H1 (cell line): Measurements from ENCODE around the gene ZNF568. TPM values are rescaled to one million over a fixed set of nuclear protein-coding genes. Genes with fewer than 3 reads are reported as not detected.

Source experiments
- CTCF ChIA-PET: fragments of 300-600 bp; sonication (Branson Sonifier 250); formaldehyde crosslinking; loops from one replicate; lab custom pipeline; 2021; ENCODE audit not compliant: partially characterized antibody; lab: Charles Lee
- POLR2A ChIA-PET: fragments of 300-600 bp; sonication (Branson Sonifier 250); formaldehyde crosslinking; loops from one replicate; lab custom pipeline; 2021; ENCODE audit warnings: inconsistent platforms; ENCODE audit not compliant: partially characterized antibody; lab: Charles Lee
- DNase-seq, 2 experiments: peaks; one replicate each; pipeline versions ENCODE4 v3.0.0 to v3.0.0-alpha.2; 2010 to 2022; ENCODE audit warnings: low spot score in 2 of 2, low read depth in 1 of 2, mixed read lengths in 1 of 2
- FAIRE-seq: peaks from 2 replicates; lab custom pipeline; 2011; peaks lifted over from hg19 to GRCh38; lab: Jason Lieb, UNC
- H2AFZ ChIP-seq: 2 replicates; pipeline ENCODE4 v1.8.1; 2012; ENCODE audit warnings: low read length, inconsistent platforms
- H2AK5ac ChIP-seq: 2 replicates; pipeline ENCODE4 v1.6.1; 2013; ENCODE audit warnings: low read depth, low read length
- H2BK120ac ChIP-seq: replicated peaks from 2 replicates; pipeline ENCODE3; 2013; ENCODE audit warnings: low read depth, low read length, inconsistent platforms
- H2BK12ac ChIP-seq: 2 replicates; pipeline ENCODE4 v1.6.1; 2013; ENCODE audit warnings: low read depth, low read length
- H2BK15ac ChIP-seq: 2 replicates; pipeline ENCODE4 v1.6.1; 2013; ENCODE audit warnings: low read length
- H2BK20ac ChIP-seq: 2 replicates; pipeline ENCODE4 v1.6.1; 2013; ENCODE audit warnings: low read length
- H2BK5ac ChIP-seq: 2 replicates; pipeline ENCODE4 v1.6.1; 2013; ENCODE audit warnings: low read depth, low read length
- H3K14ac ChIP-seq: 2 replicates; pipeline ENCODE4 v1.6.1; 2013; ENCODE audit warnings: inconsistent platforms; ENCODE audit not compliant: insufficient read length
- H3K18ac ChIP-seq: 2 replicates; pipeline ENCODE4 v1.6.1; 2013; ENCODE audit warnings: low read length; ENCODE audit errors: extremely low read depth
- H3K23ac ChIP-seq: 2 replicates; pipeline ENCODE4 v1.6.1; 2013; ENCODE audit warnings: inconsistent platforms; ENCODE audit not compliant: insufficient read length
- H3K23me2 ChIP-seq: 2 replicates; pipeline ENCODE4 v1.6.1; 2013; ENCODE audit warnings: low read depth, low read length
- H3K27ac ChIP-seq: 2 replicates; pipeline ENCODE4 v1.6.1; 2011; ENCODE audit warnings: low read depth, low read length, inconsistent platforms
- H3K27me3 ChIP-seq, 4 experiments: replicated peaks in 1 of 4; 1 replicate in 1 of 4; 2 replicates in 3 of 4; pipeline versions ENCODE4 v1.6.1 to v1.8.1; 2011 to 2013; ENCODE audit warnings: low read length in 3 of 4, mild to moderate bottlenecking in 3 of 4, inconsistent platforms in 2 of 4, mixed read lengths in 2 of 4, moderate library complexity in 1 of 4; ENCODE audit not compliant: control insufficient read depth in 3 of 4, insufficient read depth in 3 of 4; ENCODE audit errors: extremely low read depth in 1 of 4
- H3K36me3 ChIP-seq, 4 experiments: 2 replicates each; pipeline versions ENCODE4 v1.6.1 to v1.8.1; 2011 to 2013; ENCODE audit warnings: mild to moderate bottlenecking in 4 of 4, low read length in 3 of 4, moderate library complexity in 2 of 4, control low read depth in 1 of 4, inconsistent platforms in 1 of 4; ENCODE audit not compliant: insufficient read depth in 4 of 4, control insufficient read depth in 2 of 4
- H3K4ac ChIP-seq: replicated peaks from 2 replicates; pipeline ENCODE3; 2013; ENCODE audit warnings: low read length, low read depth, mixed read lengths, inconsistent platforms; ENCODE audit not compliant: insufficient read length
- H3K4me1 ChIP-seq, 4 experiments: replicated peaks in 1 of 4; 1 replicate in 1 of 4; 2 replicates in 3 of 4; pipeline versions ENCODE4 v1.6.1 to v1.8.1; 2011 to 2013; ENCODE audit warnings: low read length in 3 of 4, inconsistent platforms in 2 of 4, mixed read lengths in 1 of 4; ENCODE audit not compliant: insufficient read depth in 4 of 4, control insufficient read depth in 3 of 4
- H3K4me2 ChIP-seq, 2 experiments: 2 replicates each; pipeline versions ENCODE4 v1.6.1 to v1.8.1; 2011 to 2013; ENCODE audit warnings: low read depth in 2 of 2, low read length in 2 of 2, control low read depth in 1 of 2, inconsistent platforms in 1 of 2, mild to moderate bottlenecking in 1 of 2; ENCODE audit not compliant: insufficient read depth in 1 of 2
- H3K4me3 ChIP-seq, 4 experiments: fragments of 200-600, 300-600 bp in 1 of 4; sonication (generic), shearing (Covaris generic), sonication (Bioruptor Twin) in 1 of 4; 2 replicates each; pipeline versions ENCODE4 v1.5.1 to v1.8.1; 2011 to 2016; ENCODE audit warnings: low read length in 4 of 4, low read depth in 3 of 4, control low read depth in 2 of 4, inconsistent platforms in 2 of 4, mild to moderate bottlenecking in 2 of 4, mixed read lengths in 1 of 4, moderate library complexity in 1 of 4; ENCODE audit not compliant: insufficient read depth in 2 of 4; ENCODE audit errors: extremely low read depth in 1 of 4
- H3K56ac ChIP-seq: replicated peaks from 2 replicates; pipeline ENCODE3; 2013; ENCODE audit warnings: low read depth, mild to moderate bottlenecking, mixed read lengths, low read length, inconsistent platforms; ENCODE audit not compliant: insufficient read length
- H3K79me1 ChIP-seq: 2 replicates; pipeline ENCODE4 v1.6.1; 2013; ENCODE audit warnings: low read depth, low read length, control low read depth
- H3K79me2 ChIP-seq, 2 experiments: 2 replicates each; pipeline versions ENCODE4 v1.6.1 to v1.8.1; 2012 to 2013; ENCODE audit warnings: low read length in 2 of 2, mild to moderate bottlenecking in 2 of 2, inconsistent platforms in 1 of 2; ENCODE audit not compliant: insufficient read depth in 2 of 2, control insufficient read depth in 1 of 2
- H3K9ac ChIP-seq, 4 experiments: replicated peaks in 1 of 4; 1 replicate in 1 of 4; 2 replicates in 3 of 4; pipeline versions ENCODE4 v1.6.1 to v1.8.1; 2011 to 2013; ENCODE audit warnings: low read depth in 3 of 4, low read length in 3 of 4, control low read depth in 2 of 4, mild to moderate bottlenecking in 2 of 4, moderate library complexity in 2 of 4, inconsistent platforms in 1 of 4; ENCODE audit errors: extremely low read depth in 1 of 4
- H3K9me3 ChIP-seq, 2 experiments: 2 replicates each; pipeline versions ENCODE4 v1.6.1 to v1.8.1; 2012 to 2013; ENCODE audit warnings: mild to moderate bottlenecking in 2 of 2, moderate library complexity in 2 of 2, control low read depth in 1 of 2, inconsistent platforms in 1 of 2, low read depth in 1 of 2, low read length in 1 of 2, mixed read lengths in 1 of 2; ENCODE audit not compliant: insufficient read depth in 2 of 2
- H4K20me1 ChIP-seq, 2 experiments: replicated peaks in 1 of 2; 2 replicates each; pipeline versions ENCODE3 to v1.8.1; 2011 to 2013; ENCODE audit warnings: inconsistent platforms in 2 of 2, low read length in 2 of 2, mild to moderate bottlenecking in 1 of 2; ENCODE audit not compliant: insufficient read depth in 2 of 2, control insufficient read depth in 1 of 2
- H4K5ac ChIP-seq: 2 replicates; pipeline ENCODE4 v1.6.1; 2013; ENCODE audit warnings: low read length, low read depth, mixed read lengths, inconsistent platforms; ENCODE audit not compliant: insufficient read length
- H4K8ac ChIP-seq: 2 replicates; pipeline ENCODE4 v1.8.0; 2013; ENCODE audit warnings: mild to moderate bottlenecking, moderate library complexity, low read length, inconsistent platforms; ENCODE audit not compliant: insufficient read depth; ENCODE audit errors: extremely low read depth
- H4K91ac ChIP-seq: replicated peaks from 2 replicates; pipeline ENCODE3; 2013; ENCODE audit warnings: low read length, mixed read lengths, inconsistent platforms; ENCODE audit not compliant: insufficient read length
- CTBP2 ChIP-seq: IDR thresholded peaks from 2 replicates; pipeline ENCODE4 v1.7.0; 2011; ENCODE audit warnings: borderline replicate concordance, mild to moderate bottlenecking, moderate library complexity, mixed read lengths, low read length; ENCODE audit not compliant: insufficient read depth, insufficient read length
- FOSL1 ChIP-seq: IDR thresholded peaks from 2 replicates; pipeline ENCODE4 v1.6.1; 2011; ENCODE audit warnings: mild to moderate bottlenecking, low read depth, low read length, moderate library complexity; ENCODE audit not compliant: insufficient read depth
- GTF2F1 ChIP-seq: IDR thresholded peaks from 2 replicates; pipeline ENCODE4 v1.6.1; 2012; ENCODE audit warnings: low read depth, low read length, improper control_type of control experiment, borderline replicate concordance
- SP1 ChIP-seq: IDR thresholded peaks from 2 replicates; pipeline ENCODE4 v1.6.1; 2011; ENCODE audit warnings: low read depth, low read length
- ZNF274 ChIP-seq: IDR thresholded peaks from 2 replicates; pipeline ENCODE4 v1.7.0; 2012; ENCODE audit warnings: low read length, borderline replicate concordance; ENCODE audit errors: extremely low read depth
- WGBS, 2 experiments: shearing (Covaris generic) in 1 of 2; methylation state at CpG; one replicate each; pipeline versions ENCODE4 v1.1.6 to v1.1.7; 2013 to 2015; ENCODE audit warnings: low lambda C conversion rate in 2 of 2, mixed read lengths in 2 of 2, inconsistent platforms in 1 of 2, low coverage in 1 of 2, missing lambda C conversion rate in 1 of 2; ENCODE audit not compliant: insufficient replicate concordance in 2 of 2, insufficient coverage in 1 of 2, insufficient read length in 1 of 2; ENCODE audit errors: extremely low coverage in 1 of 2, missing lambda C conversion rate in 1 of 2; 5-methylcytosine and 5-hydroxymethylcytosine counted together
- polyA plus RNA-seq, 7 experiments: library from polyadenylated mRNA; depleted of rRNA in 3 of 7; stranded (reverse) in 5 of 7; unstranded in 2 of 7; fragments of >200 nt in 5 of 7; fragments of 200-250 nt in 2 of 7; gene quantifications; 1 replicate in 5 of 7; 2 replicates in 1 of 7; 4 replicates in 1 of 7; pipeline versions ENCODE4 v1.2.1 to v1.2.3, GENCODE V29; 2011 to 2013; ENCODE audit warnings: missing spikeins in 2 of 7, mixed read lengths in 2 of 7
- total RNA-seq: library from RNA; stranded (reverse); fragmentation: NEBNext Ultra II Directional; extraction: Animal tissue kit (Norgen Biotek cat#: 25700); gene quantifications from 2 replicates; pipeline ENCODE4 v1.2.1, GENCODE V29; 2021

The ZNF568 gene
- total and polyA plus RNA-seq, 2 of the 8 experiments (the other 6 are each of a cell fraction or from before 2014, with no cell fraction given), result 1.6 to 2.4 TPM

- Histone ChIP-seq H3K4ac (no peak overlapping the region), H3K18ac (no peak overlapping the region), H3K27me3 (no peaks in the 10 kb centered on the region), H3K23me2 (no peaks in the 10 kb centered on the region), H3K79me1 (no peaks in the 10 kb centered on the region), H3K4me3 (no peak overlapping the region), H4K20me1 (no peaks in the 10 kb centered on the region), H3K4me1 (no peaks in the 10 kb centered on the region), H3K27ac (no peak overlapping the region), H3K23ac (no peak overlapping the region), H2BK15ac (no peak overlapping the region), H2AFZ (no peak overlapping the region), H4K8ac (no peak overlapping the region), H4K5ac (no peak overlapping the region), H3K9me3 (peaks cover 72 to 73% of the 10 kb centered on the region in 2 experiments), H2BK12ac (no peak overlapping the region), H2BK120ac (no peak overlapping the region), H3K79me2 (no peaks in the 10 kb centered on the region), H4K91ac (no peak overlapping the region), H2BK20ac (no peak overlapping the region), H3K56ac (no peak overlapping the region), H3K36me3 (peaks cover 0 to 56% (median 19%) of the 10 kb centered on the region in 4 experiments; a peak in 6 of 8 replicates), H3K14ac (no peak overlapping the region), H2BK5ac (no peak overlapping the region), H3K9ac (no peak overlapping the region), H3K4me2 (no peak overlapping the region), H2AK5ac (no peak overlapping the region)
- TF ChIP-seq SP1 (no peak), CTBP2 (no peak), ZNF274 (peak; percentile 97), FOSL1 (no peak), GTF2F1 (no peak)
- no peak for DNase-seq
- ChIA-PET CTCF (no interaction called here), POLR2A (no interaction called here)
- 93% methylated on average over 10 of the region's 10 CpGs; no CpG with 5 or more reads in 1 of the 2 experiments for WGBS, 2 experiments
- no peak for FAIRE-seq
Observed at GRCh38 chr19:36876993-36877938, 38.9 kb upstream of the ZNF568 start.
